GM18873 (cell line): ENCODE measurements around the gene NOS1AP.
"Not testable (repeated sequence)": the region's sequence is repeated elsewhere in the genome, so short reads cannot be mapped to it uniquely, and the experiment has no call there.

Experiments used
- ATAC-seq: cut with Tn5 transposase; IDR thresholded peaks from one replicate; pipeline ENCODE4 v1.9.1; 2021; ENCODE audit warnings: mild to moderate bottlenecking, moderate library complexity, moderate number of reproducible peaks; ENCODE audit not compliant: unreplicated experiment, low FRiP score

NOS1AP gene

GRCh38 chr1:162069334-162070093 lies at the start of gene NOS1AP:
Gene NOS1AP, plus strand, starts transcription at chr1:162069691. Its CDS starts 487 bp downstream, at chr1:162070178.
- peak; percentile 73 for ATAC-seq

- no peak for ATAC-seq
Observed at GRCh38 chr1:162020150-162020549, 49.3 kb upstream of the NOS1AP start.

GRCh38 chr1:162021124-162021523 lies 48.4 kb upstream of the NOS1AP start:
- ATAC-seq, result no peak

- no peak for ATAC-seq
Observed at GRCh38 chr1:162022626-162023025, 46.9 kb upstream of the NOS1AP start.

- ATAC-seq, result no peak
Observed at GRCh38 chr1:162023181-162023546, 46.3 kb upstream of the NOS1AP start.

GRCh38 chr1:162023547-162024501 lies 45.7 kb upstream of the NOS1AP start, which contains the start of gene OLFML2B:
Gene OLFML2B, minus strand, starts transcription at chr1:162023869. Its CDS starts 439 bp downstream, at chr1:162023430.
- no peak for ATAC-seq

- no peak for ATAC-seq
Observed at GRCh38 chr1:162025541-162025940, 44.0 kb upstream of the NOS1AP start.

- ATAC-seq, result no peak
Observed at GRCh38 chr1:162026881-162027280, 42.6 kb upstream of the NOS1AP start.

- peak; percentile 63 for ATAC-seq
Observed at GRCh38 chr1:162028726-162029125, 40.8 kb upstream of the NOS1AP start.

- no peak for ATAC-seq
Observed at GRCh38 chr1:162029157-162029556, 40.3 kb upstream of the NOS1AP start.

GRCh38 chr1:162030759-162031280 lies 38.7 kb upstream of the NOS1AP start:
- no peak for ATAC-seq

- no peak for ATAC-seq
Observed at GRCh38 chr1:162033428-162033827, 36.1 kb upstream of the NOS1AP start.

GRCh38 chr1:162035241-162035640 lies 34.2 kb upstream of the NOS1AP start:
- ATAC-seq, result no peak

GRCh38 chr1:162036163-162036562 lies 33.3 kb upstream of the NOS1AP start:
- no peak for ATAC-seq

GRCh38 chr1:162038624-162039023 lies 30.9 kb upstream of the NOS1AP start:
- ATAC-seq, result no peak

- ATAC-seq, result no peak
Observed at GRCh38 chr1:162040001-162040400, 29.5 kb upstream of the NOS1AP start.

- ATAC-seq, result no peak
Observed at GRCh38 chr1:162040657-162041056, 28.8 kb upstream of the NOS1AP start.

- ATAC-seq, result no peak
Observed at GRCh38 chr1:162042361-162042760, 27.1 kb upstream of the NOS1AP start.

GRCh38 chr1:162046921-162047320 lies 22.6 kb upstream of the NOS1AP start:
- no peak for ATAC-seq

GRCh38 chr1:162053949-162054348 lies 15.5 kb upstream of the NOS1AP start:
- not testable (repeated sequence) for ATAC-seq

- ATAC-seq, result no peak
Observed at GRCh38 chr1:162055062-162055461, 14.4 kb upstream of the NOS1AP start.
